Type B pancreatic cell (in vitro differentiated cells): ENCODE data around the gene ITGB1. TPM values are rescaled to one million over a fixed set of nuclear protein-coding genes. Genes with fewer than 3 reads are reported as not detected.
A peak's percentile ranks its signal among the peaks of the same experiment; 100 is the strongest.

Source experiments
- DNase-seq: peaks from one replicate; pipeline ENCODE4 v3.0.0; 2021; ENCODE audit warnings: mixed read lengths; ENCODE audit not compliant: unreplicated experiment; ENCODE audit errors: extremely low spot score
- H3K27ac Mint-ChIP-seq: 2 replicates; pipeline ENCODE4 v1.8.0; 2021; ENCODE audit warnings: mild to moderate bottlenecking, mixed read lengths
- H3K27me3 Mint-ChIP-seq: 2 replicates; pipeline ENCODE4 v1.8.0; 2021; ENCODE audit warnings: mixed read lengths
- H3K36me3 Mint-ChIP-seq: 2 replicates; pipeline ENCODE4 v1.8.0; 2021; ENCODE audit warnings: mixed read lengths
- H3K4me1 Mint-ChIP-seq: one replicate; pipeline ENCODE4 v1.8.0; 2021; ENCODE audit warnings: mixed read lengths; ENCODE audit not compliant: unreplicated experiment
- H3K4me3 Mint-ChIP-seq: 2 replicates; pipeline ENCODE4 v1.8.0; 2021; ENCODE audit warnings: mild to moderate bottlenecking, mixed read lengths
- H3K9me3 Mint-ChIP-seq: 2 replicates; pipeline ENCODE4 v1.8.0; 2021; ENCODE audit warnings: mixed read lengths
- CTCF ChIP-seq: fragments of 200-600 bp; sonication (generic); conservative IDR thresholded peaks from 2 replicates; pipeline ENCODE4 v1.5.0; 2021; ENCODE audit warnings: antibody characterized with exemption, mild to moderate bottlenecking
- total RNA-seq: library from RNA; stranded (reverse); gene quantifications from 2 replicates; pipeline ENCODE4 v1.2.1, GENCODE V29; 2021; ENCODE audit warnings: low replicate concordance

Gene ITGB1
- total RNA-seq, 1 donor from 2014 or later: 240 TPM

- DNase-seq: no peak
- H3K27me3 Mint-ChIP-seq: no peaks in the 10 kb centered on the region
- TF ChIP-seq CTCF: no peak
- H3K9me3 Mint-ChIP-seq: no peaks in the 10 kb centered on the region
- no peak overlapping the region for H3K27ac Mint-ChIP-seq
- H3K4me3 Mint-ChIP-seq: no peak overlapping the region
- H3K4me1 Mint-ChIP-seq: peaks cover 25% of the 10 kb centered on the region
- H3K36me3 Mint-ChIP-seq: no peaks in the 10 kb centered on the region
Observed at GRCh38 chr10:32963096-32963495, 5.1 kb upstream of the ITGB1 start.

DNA sequence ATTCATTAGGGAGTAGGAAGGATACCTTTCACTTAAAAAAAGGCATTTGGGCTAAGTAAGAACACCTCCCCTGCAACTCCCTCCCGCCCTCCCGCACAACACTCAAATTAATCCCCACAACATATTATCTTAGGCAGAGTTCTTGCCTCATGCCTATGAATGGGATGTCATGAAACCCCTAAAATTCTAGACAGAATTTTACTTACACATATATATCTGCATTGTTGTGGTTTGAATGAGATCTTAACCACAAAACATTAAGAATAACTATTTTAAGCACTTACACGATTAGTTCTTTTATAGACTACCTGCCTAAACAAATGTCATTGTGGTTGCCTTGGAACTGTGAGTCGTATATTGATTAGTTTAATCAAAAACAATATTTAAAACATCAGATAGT, 4.5 kb upstream of the ITGB1 start:
- DNase-seq: no peak
- no peak for TF ChIP-seq CTCF
- Mint-ChIP-seq H3K4me3 (no peak overlapping the region), H3K9me3 (no peaks in the 10 kb centered on the region), H3K27ac (peak overlapping the region; percentile 46), H3K36me3 (no peaks in the 10 kb centered on the region), H3K4me1 (peaks cover 25% of the 10 kb centered on the region), H3K27me3 (no peaks in the 10 kb centered on the region)

GRCh38 chr10:32961895-32962369, 3.9 kb upstream of the ITGB1 start:
- Mint-ChIP-seq H3K27me3 (no peaks in the 10 kb centered on the region), H3K4me3 (no peak overlapping the region), H3K9me3 (no peaks in the 10 kb centered on the region), H3K27ac (peak overlapping the region; percentile 34), H3K4me1 (peaks cover 25% of the 10 kb centered on the region), H3K36me3 (no peaks in the 10 kb centered on the region)
- peak; percentile 45 for TF ChIP-seq CTCF
- no peak for DNase-seq

DNA sequence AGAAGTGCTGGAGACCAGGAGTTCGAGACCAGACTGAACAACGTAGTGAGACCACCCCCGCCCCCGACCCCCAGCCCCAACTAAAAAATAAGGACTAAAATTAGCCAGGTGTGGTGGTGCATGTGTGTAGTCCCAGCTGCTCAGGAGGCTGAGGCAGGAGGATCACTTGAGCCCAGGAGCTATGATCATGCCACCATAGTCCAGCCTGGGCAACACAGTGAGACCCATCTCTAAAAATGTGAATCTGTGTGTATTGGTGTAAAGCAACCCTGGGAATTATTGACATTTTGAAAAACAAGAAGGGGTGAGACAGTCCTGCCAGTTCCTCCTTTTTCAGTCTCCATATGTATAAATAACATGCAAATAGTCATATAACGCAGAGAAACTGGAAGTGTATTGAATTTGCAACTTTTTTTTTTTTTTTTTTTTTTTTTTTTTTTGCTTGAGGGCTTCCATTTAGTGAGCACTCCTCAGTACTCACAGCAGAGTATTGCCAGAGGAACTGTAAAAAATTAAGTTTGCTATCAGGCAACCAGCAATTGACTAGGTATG, 3.4 kb upstream of the ITGB1 start:
- Mint-ChIP-seq H3K27me3 (no peaks in the 10 kb centered on the region), H3K4me3 (no peak overlapping the region), H3K36me3 (no peaks in the 10 kb centered on the region), H3K4me1 (peaks cover 25% of the 10 kb centered on the region), H3K9me3 (no peaks in the 10 kb centered on the region), H3K27ac (no peak overlapping the region)
- no peak for DNase-seq
- TF ChIP-seq CTCF: no peak

GRCh38 chr10:32960022-32960421, 2.0 kb upstream of the ITGB1 start:
- peak overlapping the region; percentile 98 for H3K27ac Mint-ChIP-seq
- no peak for DNase-seq
- H3K4me3 Mint-ChIP-seq: peak overlapping the region; percentile 96
- no peak for TF ChIP-seq CTCF
- no peaks in the 10 kb centered on the region for H3K27me3 Mint-ChIP-seq
- H3K9me3 Mint-ChIP-seq: no peaks in the 10 kb centered on the region
- H3K4me1 Mint-ChIP-seq: peaks cover 32% of the 10 kb centered on the region
- no peaks in the 10 kb centered on the region for H3K36me3 Mint-ChIP-seq
